ENCODE measurements around the gene LYPD6B. TPM values are rescaled to one million over a fixed set of nuclear protein-coding genes. Genes with fewer than 3 reads are reported as not detected.

The LYPD6B gene
- total and polyA plus RNA-seq, 2 experiments from 2014 or later, result 1.7 to 3.6 TPM

- H3K4me1 ChIP-seq (ENCODE audit: insufficient read depth), result peaks cover 9% of the 10 kb centered on the region; the same call in 1 of the 2 replicates
- H3K4me2 ChIP-seq, result no peak overlapping the region
- peaks cover 34% of the 10 kb centered on the region for H3K4me1 Mint-ChIP-seq
- TF ChIP-seq REST (IDR thresholded peaks at IDR 0.05; ENCODE audit: unreplicated experiment) (no peak), ZNF114 (CRISPR knock-in tag; IDR thresholded peaks at IDR 0.05) (no peak)
- H3K79me2 ChIP-seq (replicated peaks; ENCODE audit: insufficient read depth), result no peaks in the 10 kb centered on the region
- H4K20me1 ChIP-seq (replicated peaks; ENCODE audit: insufficient read depth), result no peaks in the 10 kb centered on the region
- H3K9me3 Mint-ChIP-seq, result no peaks in the 10 kb centered on the region; the same call in 2 of the 3 replicates
- no peaks in the 10 kb centered on the region for H3K27me3 ChIP-seq (ENCODE audit: insufficient read depth)
- H3F3A ChIP-seq (replicated peaks; ENCODE audit: low read depth), result no peaks in the 10 kb centered on the region
- peak overlapping the region; percentile 16; the same call in 1 of the 2 replicates for H3K27ac Mint-ChIP-seq
- no peaks in the 10 kb centered on the region for H3K36me3 ChIP-seq (ENCODE audit: insufficient read depth)
- H3K27me3 Mint-ChIP-seq (ENCODE audit: insufficient read depth, low read depth, poor library complexity), result peaks cover 11% of the 10 kb centered on the region
- no peak overlapping the region for H3K4me3 Mint-ChIP-seq
- no peak overlapping the region for H2AFZ ChIP-seq
- no peaks in the 10 kb centered on the region for H3K9me2 ChIP-seq (ENCODE audit: insufficient read depth)
- DNase-seq (ENCODE audit: low spot score), result no peak
- peak; percentile 49 for ATAC-seq
- H3K27ac ChIP-seq (ENCODE audit: low read depth), result no peak overlapping the region
- H3K36me3 Mint-ChIP-seq (ENCODE audit: low read depth), result no peaks in the 10 kb centered on the region
- H3K4me3 ChIP-seq, result no peak overlapping the region
These were observed 118.7 kb downstream of the LYPD6B start for GRCh38 chr2:149156971-149157740.

GRCh38 chr2:149158957-149159356 is 120.5 kb downstream of the LYPD6B start:
- H4K20me1 ChIP-seq (replicated peaks; ENCODE audit: insufficient read depth), result no peaks in the 10 kb centered on the region
- no peaks in the 10 kb centered on the region for H3K79me2 ChIP-seq (replicated peaks; ENCODE audit: insufficient read depth)
- H3K27me3 ChIP-seq (ENCODE audit: insufficient read depth), result no peaks in the 10 kb centered on the region
- no peaks in the 10 kb centered on the region for H3F3A ChIP-seq (replicated peaks; ENCODE audit: low read depth)
- Mint-ChIP-seq H3K9me3 (no peaks in the 10 kb centered on the region; the same call in 2 of the 3 replicates), H3K27me3 (ENCODE audit: insufficient read depth, low read depth, poor library complexity) (peaks cover 2% of the 10 kb centered on the region), H3K4me3 (no peak overlapping the region), H3K27ac (no peak overlapping the region), H3K36me3 (ENCODE audit: low read depth) (no peaks in the 10 kb centered on the region), H3K4me1 (peaks cover 47% of the 10 kb centered on the region)
- H3K9me2 ChIP-seq (ENCODE audit: insufficient read depth), result no peaks in the 10 kb centered on the region
- peak overlapping the region; percentile 11; the same call in 1 of the 2 replicates for H3K4me2 ChIP-seq
- no peak overlapping the region for H3K27ac ChIP-seq (ENCODE audit: low read depth)
- ATAC-seq (no peak), DNase-seq (ENCODE audit: low spot score) (peak; percentile 27)
- no peak overlapping the region for H2AFZ ChIP-seq
- H3K4me1 ChIP-seq (ENCODE audit: insufficient read depth), result peaks cover 14% of the 10 kb centered on the region; the same call in 1 of the 2 replicates
- H3K4me3 ChIP-seq, result no peak overlapping the region
- H3K36me3 ChIP-seq (ENCODE audit: insufficient read depth), result no peaks in the 10 kb centered on the region
- TF ChIP-seq STAT1 (IDR thresholded peaks at IDR 0.05; ENCODE audit: unreplicated experiment) (no peak), CREB1 (CRISPR knock-in tag; IDR thresholded peaks at IDR 0.05; ENCODE audit: low read depth) (no peak), ZNF331 (CRISPR knock-in tag; IDR thresholded peaks at IDR 0.05; ENCODE audit: low read depth) (no peak), EZH2 (IDR thresholded peaks at IDR 0.05; ENCODE audit: low read depth, unreplicated experiment) (no peak), ZNF114 (CRISPR knock-in tag; IDR thresholded peaks at IDR 0.05) (no peak), POLR2AphosphoS5 (IDR thresholded peaks at IDR 0.05; ENCODE audit: low read depth) (no peak), CTCF (conservative IDR thresholded peaks at IDR 0.05; ENCODE audit: low read depth in 2 of 2) (no peak), NANOG (IDR thresholded peaks at IDR 0.05; ENCODE audit: borderline replicate concordance) (no peak)
